HG03354 (cell line): ENCODE data around the gene LTC4S.
"Not testable (repeated sequence)": the region's sequence is repeated elsewhere in the genome, so short reads cannot be mapped to it uniquely, and the experiment has no call there.

ENCODE experiments used
- ATAC-seq: cut with Tn5 transposase; IDR thresholded peaks from one replicate; pipeline ENCODE4 v1.9.1; 2021; ENCODE audit warnings: mild to moderate bottlenecking; ENCODE audit not compliant: unreplicated experiment, poor library complexity, severe bottlenecking

Gene LTC4S

DNA sequence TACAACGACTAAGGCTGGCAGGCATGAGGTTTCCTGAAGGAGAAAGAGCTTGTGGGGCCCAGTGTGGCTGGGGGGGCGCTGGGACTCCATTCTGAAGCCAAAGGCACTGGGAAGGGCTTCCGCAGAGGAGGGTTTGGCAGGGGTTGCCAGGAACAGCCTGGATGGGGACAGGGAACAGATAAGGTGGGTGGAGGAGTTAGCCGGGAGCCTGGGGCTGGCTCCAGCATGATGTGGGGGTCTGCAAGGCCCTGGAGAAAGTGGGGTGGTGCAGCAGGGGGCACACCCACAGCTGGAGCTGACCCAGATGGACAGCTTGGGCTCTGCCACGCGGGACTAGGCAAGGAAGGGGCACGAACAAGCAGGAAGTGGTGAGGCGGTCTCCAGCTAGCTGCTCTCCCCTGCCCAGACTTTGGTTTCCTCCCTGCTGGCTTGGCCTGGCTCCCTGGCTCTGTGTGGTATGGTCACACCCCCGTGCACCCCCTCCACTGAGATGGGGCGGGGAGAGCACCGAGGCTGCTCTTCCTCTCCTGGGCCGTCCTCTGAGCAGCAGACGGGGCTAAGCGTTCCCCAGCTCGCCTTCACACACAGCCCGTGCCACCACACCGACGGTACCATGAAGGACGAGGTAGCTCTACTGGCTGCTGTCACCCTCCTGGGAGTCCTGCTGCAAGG, at the start of gene LTC4S:
Gene LTC4S, plus strand, starts transcription at position 519 of the 672 bp plus-strand sequence. Its CDS starts 95 bp downstream, at position 614.
- ATAC-seq: no peak

GRCh38 chr5:179744106-179744505, 49.7 kb upstream of the LTC4S start:
- not testable (repeated sequence) for ATAC-seq

- no peak for ATAC-seq
Observed at GRCh38 chr5:179746872-179747271, 46.9 kb upstream of the LTC4S start.

DNA sequence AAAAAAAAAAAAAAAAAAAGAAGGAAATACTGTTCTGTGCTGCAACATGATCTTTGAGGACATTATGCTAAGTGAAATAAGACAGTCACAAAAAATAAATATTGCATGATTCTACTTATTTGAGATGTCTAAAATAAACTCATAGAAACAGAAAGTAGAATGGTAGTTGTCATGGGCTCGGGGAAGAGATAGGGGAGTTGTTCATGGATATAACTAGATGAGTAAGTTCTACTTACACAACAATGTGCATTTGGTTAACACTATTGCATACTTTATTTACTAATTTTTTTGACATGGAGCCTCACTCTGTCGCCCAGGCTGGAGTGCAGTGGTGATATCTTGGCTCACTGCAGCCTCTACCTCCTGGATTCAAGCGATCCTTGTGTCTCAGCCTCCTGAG, 46.0 kb upstream of the LTC4S start:
- no peak for ATAC-seq

DNA sequence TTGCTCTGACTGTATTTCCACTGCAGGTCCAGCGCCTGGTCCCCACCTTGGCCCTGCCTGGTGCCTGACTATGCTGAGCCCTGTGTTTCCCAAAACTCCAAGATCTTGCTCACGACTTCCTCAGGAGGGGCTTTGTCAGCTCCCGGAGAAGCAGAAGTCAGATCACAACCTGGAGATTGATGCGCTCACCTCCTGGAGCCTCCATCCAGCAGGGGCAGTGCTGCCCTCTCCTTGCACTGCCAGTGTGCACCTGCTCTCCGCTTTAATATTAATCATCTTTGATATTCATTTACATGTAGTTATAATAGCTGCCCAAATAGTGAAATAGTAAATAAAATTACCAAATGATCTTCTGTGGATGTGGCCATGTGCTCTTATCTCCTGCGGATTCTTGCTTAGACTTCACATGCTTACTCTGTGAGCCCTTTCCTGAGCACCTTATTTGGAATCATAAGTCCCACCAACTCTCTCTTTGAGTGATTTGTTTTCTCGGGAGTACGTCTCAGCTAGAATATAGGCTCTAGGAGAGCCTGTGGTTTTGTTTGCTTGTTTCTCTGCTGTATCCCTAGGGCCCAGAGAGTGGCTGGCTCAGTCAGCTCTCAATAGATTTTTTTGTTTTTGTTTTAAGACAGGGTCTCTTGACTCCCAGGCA, 43.8 kb upstream of the LTC4S start:
- no peak for ATAC-seq

- no peak for ATAC-seq
Observed at GRCh38 chr5:179753971-179754370, 39.8 kb upstream of the LTC4S start.

GRCh38 chr5:179755022-179755421, 38.8 kb upstream of the LTC4S start:
- no peak for ATAC-seq

GRCh38 chr5:179758955-179759354, 34.8 kb upstream of the LTC4S start:
- ATAC-seq: no peak

- ATAC-seq: no peak
Observed at GRCh38 chr5:179759581-179760551, 33.9 kb upstream of the LTC4S start.

DNA sequence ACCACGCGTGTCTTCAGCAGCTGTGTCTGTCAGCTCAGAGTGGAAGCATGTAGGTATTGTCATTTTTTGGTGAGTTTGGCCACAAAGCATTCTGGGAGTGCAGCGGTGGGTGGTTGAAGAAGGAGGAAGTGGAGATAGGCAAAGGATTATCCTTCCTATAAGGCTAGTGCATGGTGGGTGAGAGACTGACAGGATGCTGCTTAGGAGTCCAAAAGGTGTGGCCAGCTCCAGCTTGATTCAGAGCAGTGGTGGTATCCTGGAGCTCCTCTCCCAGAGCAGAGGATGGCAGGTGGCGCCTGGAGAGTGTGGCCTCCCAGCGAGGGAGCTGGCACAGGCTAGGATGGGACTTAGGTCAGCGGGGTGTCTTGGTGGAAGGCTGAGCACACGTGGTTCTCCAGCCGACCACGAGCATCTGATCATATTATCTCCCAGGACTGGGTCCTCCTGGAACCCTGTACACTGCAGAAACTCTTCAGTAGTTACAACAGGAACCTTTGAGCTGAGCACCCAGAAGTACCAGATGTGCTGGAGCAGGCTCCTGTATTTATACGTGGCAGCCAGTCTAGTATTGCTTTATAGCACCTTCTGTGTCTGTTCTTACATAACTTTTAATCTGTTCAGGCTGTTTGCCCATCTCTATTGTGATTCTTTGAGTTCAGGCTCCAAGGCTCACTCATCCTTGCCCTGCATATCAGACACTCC, 31.6 kb upstream of the LTC4S start:
- ATAC-seq: no peak

- no peak for ATAC-seq
Observed at GRCh38 chr5:179762781-179763176, 31.0 kb upstream of the LTC4S start.

- ATAC-seq: peak; percentile 68
Observed at GRCh38 chr5:179763215-179763945, 30.4 kb upstream of the LTC4S start.

DNA sequence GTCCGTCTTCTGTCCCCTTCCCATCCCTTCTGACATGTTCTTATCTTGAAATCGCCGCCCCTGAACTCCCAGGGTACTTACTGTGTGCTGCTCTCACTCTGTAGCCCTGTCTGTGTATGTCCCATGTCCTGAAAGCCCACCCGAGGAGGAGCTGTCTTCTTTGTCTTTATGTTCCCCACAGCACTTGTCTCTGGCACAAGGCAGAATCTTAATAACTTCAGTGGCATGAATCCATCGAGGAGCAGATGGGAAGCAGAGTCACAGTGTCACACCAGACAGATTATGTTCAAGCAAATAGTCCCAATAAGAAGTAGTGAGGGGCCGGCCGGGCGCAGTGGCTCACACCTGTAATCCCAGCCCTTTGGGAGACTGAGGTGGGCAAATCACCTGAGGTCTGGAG, 29.7 kb upstream of the LTC4S start:
- no peak for ATAC-seq

DNA sequence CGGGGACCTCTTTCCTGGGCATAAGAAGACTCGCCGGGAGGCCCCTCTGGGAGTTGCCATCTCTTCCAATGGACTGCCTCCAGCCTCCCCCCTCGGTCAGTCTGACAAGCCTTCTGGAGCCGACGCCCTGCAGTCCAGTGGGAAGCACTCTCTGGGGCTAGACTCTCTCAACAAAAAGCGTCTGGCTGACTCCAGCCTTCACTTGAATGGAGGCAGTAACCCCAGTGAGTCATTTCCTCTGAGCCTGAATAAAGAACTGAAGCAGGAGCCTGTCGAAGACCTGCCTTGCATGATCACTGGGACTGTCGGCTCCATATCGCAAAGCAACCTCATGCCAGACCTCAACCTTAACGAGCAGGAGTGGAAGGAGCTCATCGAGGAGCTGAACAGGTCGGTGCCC, 28.4 kb upstream of the LTC4S start:
- no peak for ATAC-seq

GRCh38 chr5:179766021-179766725, 27.6 kb upstream of the LTC4S start:
- ATAC-seq: no peak

DNA sequence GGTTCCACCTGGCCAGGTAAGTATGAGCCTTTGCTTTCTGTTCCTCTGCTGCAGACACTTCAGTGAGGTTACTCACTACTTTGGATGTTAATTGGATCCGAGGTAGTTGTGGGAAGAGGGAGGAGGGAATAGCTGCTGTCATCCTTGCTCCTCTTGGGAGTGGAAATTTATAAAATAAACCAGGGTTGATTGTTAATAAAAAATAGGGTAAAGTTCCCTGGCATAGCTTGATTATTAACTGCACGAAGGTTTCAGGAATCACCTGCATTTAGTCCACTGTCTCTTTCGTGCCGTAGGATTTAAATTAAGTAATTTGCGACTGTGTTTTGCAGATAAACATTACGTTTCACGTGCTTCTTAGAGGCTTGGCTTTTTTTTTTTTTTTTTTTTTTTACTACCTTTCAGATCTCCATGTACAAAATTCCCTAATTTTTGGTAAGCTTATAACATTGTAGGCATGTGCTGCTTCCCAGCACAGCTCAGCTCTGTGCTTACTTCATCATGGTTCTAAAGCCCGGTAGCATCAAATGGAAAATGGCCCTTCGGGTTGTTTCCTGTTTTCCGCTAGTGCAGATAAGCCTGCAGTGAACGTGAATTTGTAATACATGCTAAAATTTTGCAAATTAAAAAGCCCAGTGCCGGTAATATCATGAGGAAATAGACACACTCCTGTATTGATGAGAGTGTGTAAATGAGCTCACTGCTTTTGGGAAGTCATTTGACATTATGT, 26.9 kb upstream of the LTC4S start:
- ATAC-seq: no peak

- no peak for ATAC-seq
Observed at GRCh38 chr5:179767496-179768100, 26.2 kb upstream of the LTC4S start.
